Astrocyte (in vitro differentiated cells and primary cell): Measurements from ENCODE around the gene IMMP2L. TPM values are rescaled to one million over a fixed set of nuclear protein-coding genes. Genes with fewer than 3 reads are reported as not detected.

Experiments used
- DNase-seq: peaks from one replicate; pipeline ENCODE4 v3.0.0-alpha.2; 2010; ENCODE audit warnings: low read depth
- FAIRE-seq: peaks from 2 replicates; lab custom pipeline; 2011; peaks lifted over from hg19 to GRCh38; lab: Jason Lieb, UNC
- H2AFZ ChIP-seq: 2 replicates; pipeline ENCODE4 v1.6.0; 2012; ENCODE audit warnings: low read depth, low read length, inconsistent platforms
- H3K27ac ChIP-seq: 2 replicates; pipeline ENCODE4 v1.5.1; 2011; ENCODE audit warnings: low read depth, low read length, inconsistent platforms
- H3K27me3 ChIP-seq: 2 replicates; pipeline ENCODE4 v1.6.0; 2011; ENCODE audit warnings: low read length, inconsistent platforms; ENCODE audit not compliant: insufficient read depth
- H3K36me3 ChIP-seq: 2 replicates; pipeline ENCODE4 v1.5.1; 2011; ENCODE audit warnings: low read length, inconsistent platforms; ENCODE audit not compliant: insufficient read depth
- H3K4me1 ChIP-seq: 2 replicates; pipeline ENCODE4 v1.5.1; 2011; ENCODE audit warnings: low read length, inconsistent platforms; ENCODE audit not compliant: insufficient read depth
- H3K4me2 ChIP-seq: 2 replicates; pipeline ENCODE4 v1.6.0; 2012; ENCODE audit warnings: low read length, inconsistent platforms
- H3K4me3 ChIP-seq: 2 replicates; pipeline ENCODE4 v1.5.1; 2011; ENCODE audit warnings: low read depth, mild to moderate bottlenecking, low read length, inconsistent platforms; ENCODE audit not compliant: insufficient read depth
- H3K79me2 ChIP-seq: 2 replicates; pipeline ENCODE4 v1.6.0; 2012; ENCODE audit warnings: mild to moderate bottlenecking, low read length, inconsistent platforms; ENCODE audit not compliant: insufficient read depth
- H3K9ac ChIP-seq: 2 replicates; pipeline ENCODE4 v1.6.0; 2012; ENCODE audit warnings: mild to moderate bottlenecking, low read length, inconsistent platforms
- H3K9me3 ChIP-seq: 2 replicates; pipeline ENCODE4 v1.5.1; 2012; ENCODE audit warnings: low read depth, mild to moderate bottlenecking, low read length, inconsistent platforms; ENCODE audit not compliant: insufficient read depth
- H4K20me1 ChIP-seq: 2 replicates; pipeline ENCODE4 v1.6.0; 2012; ENCODE audit warnings: low read length, inconsistent platforms; ENCODE audit not compliant: insufficient read depth
- H3K27ac Mint-ChIP-seq: one replicate; pipeline ENCODE4 v1.8.0; 2021; ENCODE audit warnings: mild to moderate bottlenecking, mixed read lengths; ENCODE audit not compliant: unreplicated experiment
- H3K27me3 Mint-ChIP-seq: one replicate; pipeline ENCODE4 v1.8.0; 2021; ENCODE audit warnings: low read depth, mixed read lengths; ENCODE audit not compliant: unreplicated experiment
- H3K36me3 Mint-ChIP-seq: one replicate; pipeline ENCODE4 v1.8.0; 2021; ENCODE audit warnings: low read depth, mixed read lengths; ENCODE audit not compliant: unreplicated experiment
- H3K4me1 Mint-ChIP-seq: one replicate; pipeline ENCODE4 v1.8.0; 2021; ENCODE audit warnings: low read depth, mixed read lengths; ENCODE audit not compliant: unreplicated experiment
- H3K4me3 Mint-ChIP-seq: one replicate; pipeline ENCODE4 v1.8.0; 2021; ENCODE audit warnings: mild to moderate bottlenecking, moderate library complexity, mixed read lengths; ENCODE audit not compliant: unreplicated experiment
- H3K9me3 Mint-ChIP-seq: one replicate; pipeline ENCODE4 v1.8.0; 2021; ENCODE audit warnings: mild to moderate bottlenecking, mixed read lengths; ENCODE audit not compliant: unreplicated experiment
- EZH2 ChIP-seq: IDR thresholded peaks from 2 replicates; pipeline ENCODE4 v1.6.1; 2012; ENCODE audit warnings: mild to moderate bottlenecking, low read length, inconsistent platforms; ENCODE audit not compliant: insufficient read depth
- total RNA-seq: library from RNA; stranded (reverse); gene quantifications from 2 replicates; pipeline ENCODE4 v1.2.1, GENCODE V29; 2021
- TF ChIP-seq, protein P1 (sequence below): IDR thresholded peaks from 2 replicates; pipeline ENCODE4 v1.5.1; 2011; ENCODE audit warnings: low read depth, mild to moderate bottlenecking, inconsistent platforms, low read length, moderate library complexity; ENCODE audit not compliant: insufficient read depth

The IMMP2L gene
- total RNA-seq, 1 donor from 2014 or later, result 13.8 TPM

DNA sequence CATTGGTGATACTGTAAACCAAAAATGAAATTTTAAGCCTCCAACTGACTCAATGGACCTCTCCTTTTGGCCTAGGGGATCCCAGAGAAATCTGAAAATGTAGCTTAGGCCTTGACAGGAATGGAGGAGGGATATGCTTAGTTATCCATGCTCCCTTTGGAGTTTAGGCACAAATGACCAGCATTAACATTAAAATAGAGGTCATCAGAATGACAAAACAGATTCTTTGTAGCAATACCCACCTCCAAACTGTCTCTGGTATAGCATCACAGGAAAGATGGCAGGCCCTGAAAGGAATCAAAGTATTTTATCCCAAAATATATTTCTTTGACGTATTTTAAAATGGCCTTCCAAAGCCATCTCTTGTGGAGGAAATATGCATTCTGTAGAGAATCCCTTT is 510.5 kb downstream of the IMMP2L start:
- DNase-seq, result no peak
- H3K27me3 Mint-ChIP-seq, result no peaks in the 10 kb centered on the region
- no peaks in the 10 kb centered on the region for H3K9me3 ChIP-seq
- H3K4me3 ChIP-seq, result no peak overlapping the region
- H3K9me3 Mint-ChIP-seq, result no peaks in the 10 kb centered on the region
- H3K36me3 ChIP-seq, result no peaks in the 10 kb centered on the region
- no peak overlapping the region for H3K4me2 ChIP-seq
- no peak overlapping the region for H3K27ac Mint-ChIP-seq
- TF ChIP-seq, protein P1, sequence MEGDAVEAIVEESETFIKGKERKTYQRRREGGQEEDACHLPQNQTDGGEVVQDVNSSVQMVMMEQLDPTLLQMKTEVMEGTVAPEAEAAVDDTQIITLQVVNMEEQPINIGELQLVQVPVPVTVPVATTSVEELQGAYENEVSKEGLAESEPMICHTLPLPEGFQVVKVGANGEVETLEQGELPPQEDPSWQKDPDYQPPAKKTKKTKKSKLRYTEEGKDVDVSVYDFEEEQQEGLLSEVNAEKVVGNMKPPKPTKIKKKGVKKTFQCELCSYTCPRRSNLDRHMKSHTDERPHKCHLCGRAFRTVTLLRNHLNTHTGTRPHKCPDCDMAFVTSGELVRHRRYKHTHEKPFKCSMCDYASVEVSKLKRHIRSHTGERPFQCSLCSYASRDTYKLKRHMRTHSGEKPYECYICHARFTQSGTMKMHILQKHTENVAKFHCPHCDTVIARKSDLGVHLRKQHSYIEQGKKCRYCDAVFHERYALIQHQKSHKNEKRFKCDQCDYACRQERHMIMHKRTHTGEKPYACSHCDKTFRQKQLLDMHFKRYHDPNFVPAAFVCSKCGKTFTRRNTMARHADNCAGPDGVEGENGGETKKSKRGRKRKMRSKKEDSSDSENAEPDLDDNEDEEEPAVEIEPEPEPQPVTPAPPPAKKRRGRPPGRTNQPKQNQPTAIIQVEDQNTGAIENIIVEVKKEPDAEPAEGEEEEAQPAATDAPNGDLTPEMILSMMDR, result no peak
- TF ChIP-seq EZH2, result no peak
- no peaks in the 10 kb centered on the region for H3K36me3 Mint-ChIP-seq
- H3K9ac ChIP-seq, result no peak overlapping the region
- FAIRE-seq, result no peak
- H4K20me1 ChIP-seq, result no peaks in the 10 kb centered on the region
- no peaks in the 10 kb centered on the region for H3K4me1 ChIP-seq
- no peak overlapping the region for H2AFZ ChIP-seq
- H3K27ac ChIP-seq, result no peak overlapping the region
- H3K27me3 ChIP-seq, result no peaks in the 10 kb centered on the region
- H3K4me1 Mint-ChIP-seq, result peaks cover 16% of the 10 kb centered on the region
- H3K4me3 Mint-ChIP-seq, result no peak overlapping the region
- no peaks in the 10 kb centered on the region for H3K79me2 ChIP-seq

DNA sequence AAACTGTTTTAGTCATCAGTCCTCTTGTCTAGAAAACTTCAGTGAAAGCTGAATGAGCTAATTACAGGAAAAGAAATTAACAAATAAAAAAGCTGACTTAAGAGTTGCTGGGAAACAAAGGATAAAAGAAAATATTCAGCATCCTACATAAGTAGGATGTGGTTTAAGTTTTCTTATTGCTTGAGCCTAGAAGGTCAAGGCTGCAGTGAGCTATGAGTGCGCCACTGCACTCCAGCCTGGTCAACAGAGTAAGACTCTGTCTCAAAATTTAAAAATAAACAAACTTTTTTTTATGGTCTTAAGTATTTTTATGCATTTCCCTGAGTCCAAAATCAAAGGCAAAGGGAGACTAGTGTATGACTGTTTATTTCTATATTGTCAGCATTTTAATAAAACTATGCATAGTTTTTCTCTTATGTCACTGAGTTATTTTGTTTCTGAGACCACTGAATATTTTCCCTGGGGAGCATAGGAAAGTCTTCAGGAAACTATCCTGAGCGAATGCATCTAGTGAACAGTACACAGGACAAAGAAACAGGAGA is 511.3 kb downstream of the IMMP2L start:
- Histone ChIP-seq H3K27me3 (no peaks in the 10 kb centered on the region), H4K20me1 (no peaks in the 10 kb centered on the region), H3K4me1 (no peaks in the 10 kb centered on the region), H2AFZ (no peak overlapping the region), H3K36me3 (no peaks in the 10 kb centered on the region), H3K4me2 (no peak overlapping the region), H3K4me3 (no peak overlapping the region), H3K27ac (no peak overlapping the region), H3K9me3 (no peaks in the 10 kb centered on the region), H3K9ac (no peak overlapping the region), H3K79me2 (no peaks in the 10 kb centered on the region)
- Mint-ChIP-seq H3K4me1 (peaks cover 16% of the 10 kb centered on the region), H3K27ac (no peak overlapping the region), H3K9me3 (no peaks in the 10 kb centered on the region), H3K4me3 (no peak overlapping the region), H3K36me3 (no peaks in the 10 kb centered on the region), H3K27me3 (no peaks in the 10 kb centered on the region)
- DNase-seq, result no peak
- TF ChIP-seq, protein P1, result no peak
- TF ChIP-seq EZH2, result no peak
- no peak for FAIRE-seq

DNA sequence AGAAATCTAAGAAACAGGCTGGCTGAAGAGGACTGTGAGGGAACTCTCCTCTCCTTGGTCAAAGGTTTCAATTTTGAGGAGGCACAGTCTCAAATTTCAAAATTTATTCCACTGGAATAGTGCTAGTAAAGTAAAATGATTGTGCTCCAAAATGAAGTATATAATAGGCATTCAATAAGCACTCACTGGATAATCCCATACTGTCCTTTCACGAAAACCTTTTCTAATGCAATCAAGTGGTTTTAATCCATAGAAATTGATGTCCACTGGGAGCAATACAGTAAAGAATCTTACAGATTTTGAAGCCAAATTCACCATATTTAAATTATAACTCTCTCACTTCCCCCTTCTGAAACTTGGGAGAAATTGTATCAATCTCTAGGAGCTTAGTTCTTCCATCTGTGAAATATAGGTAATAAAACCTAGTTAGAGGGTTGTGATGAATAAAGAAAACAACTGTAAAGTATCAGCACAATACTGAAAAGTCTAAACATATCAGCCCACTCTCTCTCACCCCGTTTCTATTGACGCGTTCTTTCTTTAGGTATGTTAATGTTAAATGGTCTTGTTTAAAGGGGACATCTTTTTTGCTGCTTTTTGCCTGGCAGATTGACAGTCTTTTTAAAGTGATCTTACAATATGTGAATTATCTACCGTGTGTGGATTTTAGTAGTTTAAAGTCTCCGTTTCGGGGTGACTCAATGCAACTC is 512.2 kb downstream of the IMMP2L start:
- Histone ChIP-seq H3K4me2 (no peak overlapping the region), H4K20me1 (no peaks in the 10 kb centered on the region), H3K79me2 (no peaks in the 10 kb centered on the region), H3K9ac (no peak overlapping the region), H3K27ac (no peak overlapping the region), H3K27me3 (no peaks in the 10 kb centered on the region), H3K9me3 (no peaks in the 10 kb centered on the region), H3K36me3 (no peaks in the 10 kb centered on the region), H3K4me3 (no peak overlapping the region), H2AFZ (no peak overlapping the region), H3K4me1 (no peaks in the 10 kb centered on the region)
- Mint-ChIP-seq H3K4me3 (no peak overlapping the region), H3K36me3 (no peaks in the 10 kb centered on the region), H3K4me1 (peaks cover 16% of the 10 kb centered on the region), H3K27me3 (no peaks in the 10 kb centered on the region), H3K27ac (no peak overlapping the region), H3K9me3 (no peaks in the 10 kb centered on the region)
- TF ChIP-seq, protein P1, result no peak
- TF ChIP-seq EZH2, result no peak
- no peak for DNase-seq
- FAIRE-seq, result no peak
